ENCODE data around the gene HMGA1. TPM values are rescaled to one million over a fixed set of nuclear protein-coding genes. Genes with fewer than 3 reads are reported as not detected.

Gene HMGA1
- total and polyA plus RNA-seq, 12 donors, result 14.2 to 54.9 (median 40.9) TPM

DNA sequence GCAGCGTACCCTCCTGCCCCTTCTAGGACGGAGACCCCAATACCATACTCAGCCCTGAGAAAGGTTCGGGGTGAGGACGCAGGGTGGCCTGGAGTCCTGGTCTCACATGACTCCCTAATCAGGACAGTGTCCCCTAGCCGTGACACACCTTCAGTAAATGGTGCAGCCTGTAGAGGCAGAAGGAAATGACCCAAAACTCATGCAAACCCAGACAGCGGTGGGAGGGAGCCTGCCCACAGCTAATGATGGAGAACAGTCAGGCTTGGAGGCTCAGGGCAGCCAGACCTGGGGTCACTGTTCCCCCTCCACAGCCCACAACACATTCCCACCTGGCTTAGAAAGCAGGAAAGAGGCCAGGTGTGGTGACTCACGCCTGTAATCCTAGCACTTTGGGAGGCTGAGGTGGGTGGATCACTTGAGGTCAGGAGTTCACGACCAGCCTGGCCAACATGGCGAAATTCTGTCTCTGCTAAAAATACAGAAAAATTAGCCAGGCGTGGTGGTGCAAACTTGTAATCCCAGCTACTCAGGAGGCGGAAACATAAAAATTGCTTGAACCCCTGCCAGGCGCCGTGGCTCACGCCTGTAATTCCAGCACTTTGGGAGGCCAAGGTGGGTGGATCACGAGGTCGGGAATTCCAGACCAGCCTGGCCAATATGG lies 8.8 kb upstream of the HMGA1 start:
- Histone ChIP-seq H3K4me3 (no peak overlapping the region), H3K27ac (no peak overlapping the region), H3K9me3 (no peaks in the 10 kb centered on the region), H3K36me3 (no peaks in the 10 kb centered on the region), H3K4me1 (peaks cover 0 to 35% (median 13%) of the 10 kb centered on the region in 9 donors), H3K27me3 (no peaks in the 10 kb centered on the region)
- intact Hi-C loops (cut with DNase I), result no loop called here
- 91 to 94% methylated on average over 16 of the region's 16 CpGs for WGBS, 2 donors
- no peak for ATAC-seq
- TF ChIP-seq, protein P1, sequence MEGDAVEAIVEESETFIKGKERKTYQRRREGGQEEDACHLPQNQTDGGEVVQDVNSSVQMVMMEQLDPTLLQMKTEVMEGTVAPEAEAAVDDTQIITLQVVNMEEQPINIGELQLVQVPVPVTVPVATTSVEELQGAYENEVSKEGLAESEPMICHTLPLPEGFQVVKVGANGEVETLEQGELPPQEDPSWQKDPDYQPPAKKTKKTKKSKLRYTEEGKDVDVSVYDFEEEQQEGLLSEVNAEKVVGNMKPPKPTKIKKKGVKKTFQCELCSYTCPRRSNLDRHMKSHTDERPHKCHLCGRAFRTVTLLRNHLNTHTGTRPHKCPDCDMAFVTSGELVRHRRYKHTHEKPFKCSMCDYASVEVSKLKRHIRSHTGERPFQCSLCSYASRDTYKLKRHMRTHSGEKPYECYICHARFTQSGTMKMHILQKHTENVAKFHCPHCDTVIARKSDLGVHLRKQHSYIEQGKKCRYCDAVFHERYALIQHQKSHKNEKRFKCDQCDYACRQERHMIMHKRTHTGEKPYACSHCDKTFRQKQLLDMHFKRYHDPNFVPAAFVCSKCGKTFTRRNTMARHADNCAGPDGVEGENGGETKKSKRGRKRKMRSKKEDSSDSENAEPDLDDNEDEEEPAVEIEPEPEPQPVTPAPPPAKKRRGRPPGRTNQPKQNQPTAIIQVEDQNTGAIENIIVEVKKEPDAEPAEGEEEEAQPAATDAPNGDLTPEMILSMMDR (IDR thresholded peaks at IDR 0.05), result no peak
- DNase-seq, result no peak

DNA sequence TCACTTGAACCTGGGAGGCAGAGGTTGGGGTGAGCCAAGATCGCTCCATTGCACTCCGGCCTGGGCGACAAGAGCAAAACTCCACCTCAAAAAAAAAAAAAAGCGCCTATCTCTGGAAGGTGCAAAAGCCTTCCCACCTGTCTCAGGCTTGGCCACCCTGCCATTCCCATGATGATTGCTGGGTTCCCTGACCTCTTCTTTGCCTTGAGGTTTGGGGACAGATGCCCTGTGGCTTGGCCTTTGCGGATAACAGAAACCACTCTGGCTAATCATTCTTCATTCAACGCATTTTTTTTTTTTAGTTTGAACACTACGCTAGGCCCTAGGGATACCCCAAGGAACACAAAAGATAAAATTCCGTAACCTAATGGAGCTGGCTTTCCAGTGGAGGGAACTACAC lies 6.8 kb upstream of the HMGA1 start:
- WGBS, 2 donors, result 93 to 95% methylated on average over 8 of the region's 8 CpGs

DNA sequence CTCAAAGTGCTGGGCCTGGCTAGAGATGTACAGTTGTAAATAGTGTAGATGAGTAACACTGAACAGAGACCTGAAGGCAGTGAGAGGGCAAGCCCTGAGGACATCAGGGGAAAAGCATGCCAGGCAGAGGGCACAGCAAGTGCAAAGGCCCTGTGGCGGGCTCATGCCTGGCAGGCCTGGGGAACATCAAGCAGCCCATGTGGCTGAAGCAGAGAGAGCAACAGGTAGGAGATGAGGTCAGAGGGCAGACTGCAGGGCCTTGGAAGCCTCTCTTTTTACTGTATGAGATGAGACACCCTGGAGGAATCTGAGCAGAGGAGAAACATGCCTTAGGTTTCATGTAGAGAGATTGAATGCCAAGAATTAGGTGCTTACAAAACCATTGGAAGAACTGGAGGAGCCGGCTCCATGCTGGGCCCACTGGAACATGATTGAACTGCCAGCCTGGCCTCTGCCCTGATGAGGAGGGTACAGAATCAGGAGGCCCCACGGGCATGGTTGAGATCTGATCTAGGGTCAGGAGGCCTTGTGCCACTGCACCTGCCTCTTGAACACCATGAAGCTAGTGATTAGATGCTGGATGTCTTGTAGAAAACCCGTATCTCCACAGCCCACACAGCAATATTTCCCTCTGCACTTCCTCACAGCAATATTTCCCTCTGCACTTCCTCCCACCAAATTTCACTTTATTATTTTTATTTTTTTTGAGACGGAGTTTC lies 5.9 kb upstream of the HMGA1 start:
- WGBS, 2 donors, result 83 to 90% methylated on average over 5 of the region's 5 CpGs
- TF ChIP-seq, protein P1 (IDR thresholded peaks at IDR 0.05), result no peak
- Histone ChIP-seq H3K36me3 (no peaks in the 10 kb centered on the region), H3K4me1 (peaks cover 0 to 24% (median 2%) of the 10 kb centered on the region in 9 donors), H3K27ac (no peak overlapping the region), H3K9me3 (no peaks in the 10 kb centered on the region), H3K4me3 (no peak overlapping the region), H3K27me3 (no peaks in the 10 kb centered on the region)
- intact Hi-C loops (cut with DNase I), result loop anchor here in 1 of 10 donors (5.0 kb wide), 1 partner anchor 34 kb away; no protein-coding TSS in a partner anchor
- no peak for DNase-seq
- ATAC-seq, result no peak

More for the DNA sequence above, 6.8 kb upstream of the HMGA1 start:
- Histone ChIP-seq H3K36me3 (no peaks in the 10 kb centered on the region), H3K9me3 (no peaks in the 10 kb centered on the region), H3K27me3 (no peaks in the 10 kb centered on the region), H3K4me1 (peaks cover 0 to 20% (median 0%) of the 10 kb centered on the region in 9 donors), H3K4me3 (no peak overlapping the region), H3K27ac (no peak overlapping the region)
- intact Hi-C loops (cut with DNase I), result loop anchor here in 1 of 10 donors (5.0 kb wide), 1 partner anchor 33 kb away; no protein-coding TSS in a partner anchor
- TF ChIP-seq, protein P1 (IDR thresholded peaks at IDR 0.05), result no peak
- DNase-seq, result no peak
- no peak for ATAC-seq

DNA sequence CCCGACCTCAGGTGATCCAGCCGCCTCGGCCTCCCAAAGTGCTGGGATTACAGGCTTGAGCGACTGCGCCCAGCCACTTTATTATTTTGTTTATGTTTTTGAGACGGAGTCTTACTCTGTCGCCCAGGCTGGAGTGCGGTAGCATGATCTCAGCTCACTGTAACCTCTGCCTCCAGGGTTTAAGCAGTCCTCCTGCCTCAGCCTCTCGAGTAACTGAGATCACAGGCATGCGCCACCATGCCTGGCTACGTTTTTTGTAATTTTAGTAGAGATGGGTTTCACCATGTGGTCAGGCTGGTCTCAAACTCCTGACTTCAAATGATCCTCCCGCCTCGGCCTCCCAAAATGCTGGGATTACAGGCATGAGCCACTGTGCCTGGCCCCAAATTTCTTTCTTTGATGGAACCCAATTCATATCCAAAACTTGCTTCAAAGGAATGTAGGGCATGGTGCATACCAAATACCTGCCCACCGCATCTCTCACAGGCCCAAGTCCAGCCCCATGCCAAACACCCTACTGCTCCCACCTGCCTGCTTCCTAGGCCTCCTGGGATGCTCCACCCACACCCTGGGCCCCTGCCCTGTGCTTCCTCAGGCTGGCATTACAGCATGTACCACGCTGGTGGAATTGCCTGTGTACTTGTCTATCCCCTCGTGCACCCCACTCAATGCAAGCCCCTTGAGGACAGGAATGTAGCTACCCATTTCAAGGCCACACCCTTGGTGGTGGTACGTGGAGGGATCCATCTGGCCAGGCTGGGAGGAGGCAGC lies 4.9 kb upstream of the HMGA1 start:
- H3K27ac ChIP-seq, result no peak overlapping the region
- no peak for DNase-seq
- intact Hi-C loops (cut with DNase I), result loop anchor here in 1 of 10 donors (5.0 kb wide), 1 partner anchor 34 kb away; no protein-coding TSS in a partner anchor
- WGBS, 2 donors, result 96 to 97% methylated on average over 17 of the region's 17 CpGs
- H3K27me3 ChIP-seq, result no peaks in the 10 kb centered on the region
- peaks cover 0 to 31% (median 11%) of the 10 kb centered on the region in 9 donors for H3K4me1 ChIP-seq
- TF ChIP-seq, protein P1 (IDR thresholded peaks at IDR 0.05), result no peak
- H3K9me3 ChIP-seq, result no peaks in the 10 kb centered on the region
- H3K4me3 ChIP-seq, result no peak overlapping the region
- no peak for ATAC-seq
- H3K36me3 ChIP-seq, result no peaks in the 10 kb centered on the region

Measured in heart right ventricle (tissue), 16 donors.